Caco-2 (cell line): ENCODE results near the gene HS1BP3. TPM values are rescaled to one million over a fixed set of nuclear protein-coding genes. Genes with fewer than 3 reads are reported as not detected.
A peak's percentile ranks its signal among the peaks of the same experiment; 100 is the strongest.

Experiments used
- BruUV-seq: library from RNA; stranded (reverse); fragments of 400-500 nt; replicated peaks from 2 replicates; lab custom pipeline; 2021; lab: Mats Ljungman, UMichigan
- CTCF ChIA-PET: fragments of 300-600 bp; sonication (Branson Sonifier 250); formaldehyde crosslinking; loops from one replicate; lab custom pipeline; 2022; ENCODE audit warnings: antibody characterized with exemption; lab: Charles Lee
- POLR2A ChIA-PET: fragments of 300-600 bp; sonication (Branson Sonifier 250); formaldehyde crosslinking; loops from one replicate; lab custom pipeline; 2022; ENCODE audit warnings: antibody characterized with exemption; lab: Charles Lee
- DNase-seq, 2 experiments: peaks; one replicate each; pipeline versions ENCODE4 v3.0.0 to v3.0.0-alpha.2; 2020 to 2022
- H3K27me3 ChIP-seq: replicated peaks from 2 replicates; pipeline ENCODE4 v1.6.0; 2011; ENCODE audit warnings: low read length; ENCODE audit not compliant: control insufficient read depth, insufficient read depth
- H3K36me3 ChIP-seq: 2 replicates; pipeline ENCODE4 v1.5.1; 2011; ENCODE audit warnings: low read length; ENCODE audit not compliant: control insufficient read depth, insufficient read depth
- H3K4me1 ChIP-seq: fragments of 250-450 bp; sonication (Bioruptor Pico); 2 replicates; pipeline ENCODE4 v1.5.1; 2020; ENCODE audit warnings: mild to moderate bottlenecking
- H3K4me3 ChIP-seq: 2 replicates; pipeline ENCODE4 v1.5.1; 2011; ENCODE audit warnings: low read depth, mild to moderate bottlenecking, control low read depth, low read length
- H3K9me3 ChIP-seq: fragments of 250-450 bp; sonication (Bioruptor Pico); 2 replicates; pipeline ENCODE4 v1.5.1; 2020; ENCODE audit warnings: mild to moderate bottlenecking, moderate library complexity
- H3K27ac Mint-ChIP-seq: one replicate; pipeline ENCODE4 v1.8.0; 2022; ENCODE audit warnings: mixed read lengths; ENCODE audit not compliant: unreplicated experiment
- H3K27me3 Mint-ChIP-seq: one replicate; pipeline ENCODE4 v1.8.0; 2022; ENCODE audit warnings: mixed read lengths; ENCODE audit not compliant: insufficient read depth, unreplicated experiment
- H3K36me3 Mint-ChIP-seq: one replicate; pipeline ENCODE4 v1.8.0; 2022; ENCODE audit warnings: mild to moderate bottlenecking, mixed read lengths; ENCODE audit not compliant: insufficient read depth, unreplicated experiment
- H3K4me1 Mint-ChIP-seq: one replicate; pipeline ENCODE4 v1.8.0; 2022; ENCODE audit warnings: low read depth, mixed read lengths; ENCODE audit not compliant: unreplicated experiment
- H3K4me3 Mint-ChIP-seq: one replicate; pipeline ENCODE4 v1.8.0; 2022; ENCODE audit warnings: mild to moderate bottlenecking, moderate library complexity, mixed read lengths; ENCODE audit not compliant: unreplicated experiment
- H3K9me3 Mint-ChIP-seq: one replicate; pipeline ENCODE4 v1.8.0; 2022; ENCODE audit warnings: mixed read lengths; ENCODE audit not compliant: unreplicated experiment
- CTCF ChIP-seq, 2 experiments: fragments of 200-600 bp in 1 of 2; IDR thresholded peaks; 1 replicate in 1 of 2; 2 replicates in 1 of 2; pipeline versions ENCODE4 v1.5.1 to v1.8.0; 2011 to 2022; ENCODE audit warnings: antibody characterized with exemption in 1 of 2, control low read depth in 1 of 2, inconsistent platforms in 1 of 2, low read depth in 1 of 2, low read length in 1 of 2, mild to moderate bottlenecking in 1 of 2, moderate library complexity in 1 of 2; ENCODE audit not compliant: insufficient read depth in 1 of 2, severe bottlenecking in 1 of 2, unreplicated experiment in 1 of 2
- intact Hi-C: fragments of 100-400 bp; cut with micrococcal nuclease; formaldehyde crosslinking; loops from one replicate; pipeline ENCODE4 v1.10.0; 2022; ENCODE audit not compliant: unreplicated experiment
- total RNA-seq: library from RNA; stranded (reverse); gene quantifications from 2 replicates; pipeline ENCODE4 v1.2.3, GENCODE V29; 2022

HS1BP3 gene
- total RNA-seq, 1 experiment from 2014 or later: 31.1 TPM

- peaks cover 33% of the 10 kb centered on the region for H3K4me1 Mint-ChIP-seq
Measured at GRCh38 chr2:20592106-20593071, 58.5 kb downstream of the HS1BP3 start.

DNA sequence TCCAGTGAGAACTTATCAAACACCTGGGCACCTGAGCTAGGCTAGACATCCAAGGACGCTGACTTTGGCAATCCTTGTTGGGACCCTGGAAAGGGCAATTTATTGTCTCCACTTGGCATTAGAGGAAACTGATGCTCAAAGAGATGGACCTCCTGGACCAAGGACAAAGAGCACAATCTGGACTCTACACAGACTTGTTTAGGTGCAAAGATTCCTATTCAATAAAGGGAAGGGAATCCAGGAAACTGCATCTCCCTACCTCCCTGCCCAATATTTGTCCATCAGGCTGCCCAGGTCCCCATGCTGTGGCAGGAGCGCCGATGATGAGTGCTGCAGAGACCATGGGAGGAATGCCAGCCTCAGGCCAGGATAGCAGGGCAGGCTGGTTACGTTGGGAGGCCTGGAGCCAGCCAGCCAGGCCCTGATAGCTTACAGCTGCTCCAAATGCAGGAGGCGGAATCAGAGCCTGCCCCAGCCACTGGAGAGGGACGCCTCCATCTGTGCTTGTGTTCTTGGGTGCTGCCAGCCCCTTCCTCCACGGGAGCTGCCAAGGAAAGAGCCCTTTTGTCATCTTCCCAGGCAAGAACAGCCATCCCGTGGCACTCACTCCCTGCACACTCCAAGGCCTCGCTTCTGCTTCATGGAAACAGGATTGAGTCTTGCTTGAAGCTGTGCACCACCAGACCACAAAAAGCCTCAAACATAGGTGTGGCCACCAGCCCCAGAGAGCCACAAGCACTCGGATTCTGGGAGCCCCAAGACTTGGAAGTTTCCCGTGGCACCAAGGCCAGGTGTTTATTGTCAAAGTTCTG lies 60.0 kb downstream of the HS1BP3 start:
- no peak for TF ChIP-seq CTCF (IDR thresholded peaks at IDR 0.05; ENCODE audit: insufficient read depth in 1 of 2, low read depth in 1 of 2, low read length in 1 of 2, severe bottlenecking in 1 of 2, unreplicated experiment in 1 of 2)
- ChIA-PET CTCF (no interaction called here), POLR2A (no interaction called here)
- Histone ChIP-seq H3K9me3 (no peaks in the 10 kb centered on the region), H3K36me3 (no peaks in the 10 kb centered on the region), H3K27me3 (no peaks in the 10 kb centered on the region), H3K4me3 (no peak overlapping the region), H3K4me1 (peaks cover 48% of the 10 kb centered on the region)
- Mint-ChIP-seq H3K36me3 (peaks cover 9% of the 10 kb centered on the region), H3K4me1 (peaks cover 22% of the 10 kb centered on the region), H3K4me3 (no peak overlapping the region), H3K27ac (no peak overlapping the region), H3K9me3 (no peaks in the 10 kb centered on the region), H3K27me3 (no peaks in the 10 kb centered on the region)
- no peak for DNase-seq
- BruUV-seq: no TSS peak
- intact Hi-C loops: loop anchor here (5.0 kb wide), 1 partner anchor 64 kb away; no protein-coding TSS in a partner anchor

More at GRCh38 chr2:20592106-20593071, 58.5 kb downstream of the HS1BP3 start:
- Histone ChIP-seq H3K9me3 (no peaks in the 10 kb centered on the region), H3K4me3 (no peak overlapping the region), H3K36me3 (no peaks in the 10 kb centered on the region), H3K4me1 (peaks cover 60% of the 10 kb centered on the region), H3K27me3 (no peaks in the 10 kb centered on the region)
- ChIA-PET POLR2A (interaction anchor here (1.5 to 1.9 kb wide), 2 partner anchors 8 to 145 kb away, joined by 6 to 31 read pairs; partner anchors contain the start of gene RHOB), CTCF (interaction anchor here (0.6 to 1.5 kb wide), 6 partner anchors 22 to 148 kb away, joined by 3 to 14 read pairs (median 5); partner anchors contain the start of genes HS1BP3 and RHOB)
- BruUV-seq: TSS peak; percentile 63
- Mint-ChIP-seq H3K27ac (peak overlapping the region; percentile 73), H3K9me3 (no peaks in the 10 kb centered on the region), H3K4me3 (peak overlapping the region; percentile 25), H3K27me3 (no peaks in the 10 kb centered on the region), H3K36me3 (peaks cover 5% of the 10 kb centered on the region)
- DNase-seq: no peak
- TF ChIP-seq CTCF (IDR thresholded peaks at IDR 0.05; ENCODE audit: insufficient read depth in 1 of 2, low read depth in 1 of 2, low read length in 1 of 2, severe bottlenecking in 1 of 2, unreplicated experiment in 1 of 2): no peak
- intact Hi-C loops: loop anchor here (1.0 to 5.0 kb wide), 6 partner anchors 8 to 145 kb away; partner anchors contain the start of gene RHOB
